ENCODE measurements around the gene DNLZ. TPM values are rescaled to one million over a fixed set of nuclear protein-coding genes. Genes with fewer than 3 reads are reported as not detected.

Gene DNLZ
- total RNA-seq, 4 donors from 2014 or later: 16.2 to 58.4 (median 23.1) TPM

GRCh38 chr9:136342181-136343120 is 21.1 kb downstream of the DNLZ start:
- WGBS, 2 donors: 5 to 23% methylated on average over 20 to 21 of the region's 60 CpGs
- Histone ChIP-seq H3K27ac (no peak overlapping the region), H3K27me3 (no peaks in the 10 kb centered on the region), H3K36me3 (no peaks in the 10 kb centered on the region), H3K4me1 (peaks cover 4 to 31% of the 10 kb centered on the region in 2 donors), H3K4me3 (replicated peaks in 1 of 3) (peak overlapping the region in 2 of 3 donors; percentile 2 to 25), H3K9me3 (no peaks in the 10 kb centered on the region)
- DNase-seq: peak; percentile 60 to 70
- intact Hi-C loops (cut with DNase I): no loop called here
- TF ChIP-seq CTCF (IDR thresholded peaks at IDR 0.05) (no peak), POLR2A (IDR thresholded peaks at IDR 0.05) (no peak)

- no peaks in the 10 kb centered on the region for H3K27me3 ChIP-seq
- intact Hi-C loops (cut with DNase I): no loop called here
- H3K36me3 ChIP-seq: no peaks in the 10 kb centered on the region
- TF ChIP-seq CTCF (IDR thresholded peaks at IDR 0.05) (no peak), POLR2A (IDR thresholded peaks at IDR 0.05) (no peak)
- no peak overlapping the region for H3K4me3 ChIP-seq (replicated peaks in 1 of 3)
- no peaks in the 10 kb centered on the region for H3K9me3 ChIP-seq
- 74 to 86% methylated on average over 10 of the region's 10 CpGs for WGBS, 2 donors
- no peak for DNase-seq
- no peak overlapping the region for H3K27ac ChIP-seq
- peaks cover 4 to 31% of the 10 kb centered on the region in 2 donors for H3K4me1 ChIP-seq
Measured at GRCh38 chr9:136341769-136342168, 21.8 kb downstream of the DNLZ start.

- no peak for TF ChIP-seq POLR2A (IDR thresholded peaks at IDR 0.05)
- no peak for TF ChIP-seq CTCF (IDR thresholded peaks at IDR 0.05)
- 83 to 100% methylated on average over 4 to 11 of the region's 18 CpGs for whole genome bisulfite sequencing, 2 donors
- H3K27me3 ChIP-seq: no peaks in the 10 kb centered on the region
- H3K9me3 ChIP-seq: no peaks in the 10 kb centered on the region
- no peak overlapping the region for H3K4me3 ChIP-seq (replicated peaks in 1 of 3)
- intact Hi-C loops (cut with DNase I): no loop called here
- H3K4me1 ChIP-seq: peaks cover 4 to 27% of the 10 kb centered on the region in 2 donors
- no peaks in the 10 kb centered on the region for H3K36me3 ChIP-seq
- DNase-seq: no peak
- H3K27ac ChIP-seq: no peak overlapping the region
Measured at GRCh38 chr9:136341042-136341655, 22.4 kb downstream of the DNLZ start.

- H3K4me1 ChIP-seq: peaks cover 4 to 20% of the 10 kb centered on the region in 2 donors
- no peaks in the 10 kb centered on the region for H3K36me3 ChIP-seq
- 91 to 94% methylated on average over 11 to 18 of the region's 28 CpGs for WGBS, 2 donors
- DNase-seq: no peak
- H3K27me3 ChIP-seq: no peaks in the 10 kb centered on the region
- intact Hi-C loops (cut with DNase I): no loop called here
- TF ChIP-seq POLR2A (IDR thresholded peaks at IDR 0.05) (no peak), CTCF (IDR thresholded peaks at IDR 0.05) (no peak)
- no peak overlapping the region for H3K27ac ChIP-seq
- no peak overlapping the region for H3K4me3 ChIP-seq (replicated peaks in 1 of 3)
- H3K9me3 ChIP-seq: no peaks in the 10 kb centered on the region
Measured at GRCh38 chr9:136340356-136341041, 23.0 kb downstream of the DNLZ start.

Data from thyroid gland (tissue), 4 donors.